Measurements from ENCODE around the gene ERBB4.

ERBB4 gene

GRCh38 chr2:212532585-212532984, 6.0 kb downstream of the ERBB4 start (continued):
- TF ChIP-seq CSRNP3 (CRISPR knock-in tag; IDR thresholded peaks at IDR 0.05): no peak

DNA sequence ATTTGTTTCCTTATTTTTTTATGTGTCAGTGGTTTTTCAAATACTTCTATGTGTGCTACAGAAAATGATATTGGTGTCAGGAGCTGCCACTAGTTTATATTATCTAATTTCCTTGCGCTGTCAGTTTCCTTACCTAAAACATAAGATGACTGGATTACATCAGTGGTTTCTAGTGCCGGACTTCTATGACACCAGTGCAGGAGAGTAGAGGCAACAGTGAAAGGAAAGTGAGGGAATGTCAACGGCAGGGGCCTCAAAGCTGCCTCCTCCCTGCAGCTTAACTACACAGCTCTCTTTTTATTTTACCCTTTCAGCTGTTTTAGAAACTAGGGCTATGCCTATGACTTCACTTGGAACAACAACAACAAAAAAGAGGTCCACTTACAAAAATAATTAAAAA, 6.5 kb downstream of the ERBB4 start:
- no peak for ATAC-seq
- TF ChIP-seq ZNF565 (CRISPR knock-in tag; conservative IDR thresholded peaks at IDR 0.05; ENCODE audit: low read depth): no peak
- no peak for TF ChIP-seq CSRNP3 (CRISPR knock-in tag; IDR thresholded peaks at IDR 0.05)
- no peak for TF ChIP-seq ZFP3 (CRISPR knock-in tag; IDR thresholded peaks at IDR 0.05)
- TF ChIP-seq ZFP30 (CRISPR knock-in tag; IDR thresholded peaks at IDR 0.05): no peak
- no peak for TF ChIP-seq ZC3H10 (CRISPR knock-in tag; IDR thresholded peaks at IDR 0.05)
- no peak for TF ChIP-seq GLIS3 (CRISPR knock-in tag; IDR thresholded peaks at IDR 0.05)
- TF ChIP-seq CREB5 (CRISPR knock-in tag; IDR thresholded peaks at IDR 0.05; ENCODE audit: low read depth): no peak
- no peak for TF ChIP-seq RARB (CRISPR knock-in tag; IDR thresholded peaks at IDR 0.05)
- TF ChIP-seq, protein P1, sequence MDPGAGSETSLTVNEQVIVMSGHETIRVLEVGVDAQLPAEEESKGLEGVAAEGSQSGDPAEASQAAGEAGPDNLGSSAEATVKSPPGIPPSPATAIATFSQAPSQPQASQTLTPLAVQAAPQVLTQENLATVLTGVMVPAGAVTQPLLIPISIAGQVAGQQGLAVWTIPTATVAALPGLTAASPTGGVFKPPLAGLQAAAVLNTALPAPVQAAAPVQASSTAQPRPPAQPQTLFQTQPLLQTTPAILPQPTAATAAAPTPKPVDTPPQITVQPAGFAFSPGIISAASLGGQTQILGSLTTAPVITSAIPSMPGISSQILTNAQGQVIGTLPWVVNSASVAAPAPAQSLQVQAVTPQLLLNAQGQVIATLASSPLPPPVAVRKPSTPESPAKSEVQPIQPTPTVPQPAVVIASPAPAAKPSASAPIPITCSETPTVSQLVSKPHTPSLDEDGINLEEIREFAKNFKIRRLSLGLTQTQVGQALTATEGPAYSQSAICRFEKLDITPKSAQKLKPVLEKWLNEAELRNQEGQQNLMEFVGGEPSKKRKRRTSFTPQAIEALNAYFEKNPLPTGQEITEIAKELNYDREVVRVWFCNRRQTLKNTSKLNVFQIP (CRISPR knock-in tag; IDR thresholded peaks at IDR 0.05; ENCODE audit: borderline replicate concordance, low read depth): no peak
- TF ChIP-seq PPARA (CRISPR knock-in tag; IDR thresholded peaks at IDR 0.05; ENCODE audit: borderline replicate concordance): no peak
- TF ChIP-seq CSDC2 (CRISPR knock-in tag; IDR thresholded peaks at IDR 0.05): no peak
- no peak for TF ChIP-seq OSR1 (CRISPR knock-in tag; IDR thresholded peaks at IDR 0.05)
- no peak for TF ChIP-seq PATZ1 (CRISPR knock-in tag; IDR thresholded peaks at IDR 0.05; ENCODE audit: borderline replicate concordance)
- no peak for TF ChIP-seq SNAI2 (CRISPR knock-in tag; IDR thresholded peaks at IDR 0.05)
- TF ChIP-seq ESRRG (CRISPR knock-in tag; IDR thresholded peaks at IDR 0.05): no peak
- no peak for TF ChIP-seq ZNF8 (CRISPR knock-in tag; IDR thresholded peaks at IDR 0.05)
- no peak for TF ChIP-seq TCF4 (CRISPR knock-in tag; IDR thresholded peaks at IDR 0.05; ENCODE audit: borderline replicate concordance)
- TF ChIP-seq ISL1 (CRISPR knock-in tag; IDR thresholded peaks at IDR 0.05): no peak
- no peak for TF ChIP-seq TOX (CRISPR knock-in tag; IDR thresholded peaks at IDR 0.05; ENCODE audit: borderline replicate concordance)

DNA sequence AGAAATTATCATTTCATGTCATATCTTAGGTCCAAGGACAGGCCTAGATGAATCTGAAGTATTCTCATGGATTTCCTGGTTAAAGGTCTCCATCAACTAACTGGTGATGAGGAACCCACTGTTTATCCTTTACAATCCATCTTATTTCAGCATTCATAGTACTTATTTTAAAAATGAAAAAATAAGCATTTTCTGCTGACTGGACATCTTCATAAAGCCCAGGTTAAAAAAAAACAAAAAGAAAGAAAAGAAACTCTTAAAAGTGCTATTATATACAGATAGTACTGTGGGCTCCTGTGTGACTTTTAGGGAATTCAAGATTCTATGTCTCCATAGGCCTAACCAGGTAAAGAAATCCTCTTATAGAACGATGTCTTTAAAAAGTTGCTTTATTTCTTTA, 7.1 kb downstream of the ERBB4 start:
- no peak for ATAC-seq
- TF ChIP-seq TCF4 (CRISPR knock-in tag; IDR thresholded peaks at IDR 0.05; ENCODE audit: borderline replicate concordance) (no peak), ZFP3 (CRISPR knock-in tag; IDR thresholded peaks at IDR 0.05) (no peak), ZNF565 (CRISPR knock-in tag; conservative IDR thresholded peaks at IDR 0.05; ENCODE audit: low read depth) (no peak), ZNF70 (CRISPR knock-in tag; IDR thresholded peaks at IDR 0.05) (no peak), ESRRG (CRISPR knock-in tag; IDR thresholded peaks at IDR 0.05) (no peak), ZFP30 (CRISPR knock-in tag; IDR thresholded peaks at IDR 0.05) (no peak), CREB5 (CRISPR knock-in tag; IDR thresholded peaks at IDR 0.05; ENCODE audit: low read depth) (no peak), ISL1 (CRISPR knock-in tag; IDR thresholded peaks at IDR 0.05) (no peak), PPARA (CRISPR knock-in tag; IDR thresholded peaks at IDR 0.05; ENCODE audit: borderline replicate concordance) (no peak), ZNF8 (CRISPR knock-in tag; IDR thresholded peaks at IDR 0.05) (no peak), PATZ1 (CRISPR knock-in tag; IDR thresholded peaks at IDR 0.05; ENCODE audit: borderline replicate concordance) (no peak), ZC3H10 (CRISPR knock-in tag; IDR thresholded peaks at IDR 0.05) (no peak), ARNTL (CRISPR knock-in tag; IDR thresholded peaks at IDR 0.05; ENCODE audit: borderline replicate concordance, low read depth) (no peak), OSR1 (CRISPR knock-in tag; IDR thresholded peaks at IDR 0.05) (no peak)

All from SK-N-SH treated with all-trans-retinoic acid at 6 μM for 48 hours (cell line).